ENCODE data around the gene MNDA.

- TF ChIP-seq GATA2 (IDR thresholded peaks at IDR 0.05; ENCODE audit: low read depth, low read length) = no peak
- no peak for TF ChIP-seq GATA3 (IDR thresholded peaks at IDR 0.05; ENCODE audit: low read depth, low read length)
Measured at GRCh38 chr1:158833264-158833663, 2.1 kb downstream of the MNDA start.
